HepG2 (cell line): ENCODE measurements around the gene PCSK2. TPM values are rescaled to one million over a fixed set of nuclear protein-coding genes. Genes with fewer than 3 reads are reported as not detected.

Experiments
- ATAC-seq: fragments of 200-7000 bp; cut with Tn5 transposase; 3 replicates; pipeline ENCODE4 v1.9.1; 2020; ENCODE audit warnings: mild to moderate bottlenecking, moderate library complexity
- BruUV-seq: library from RNA; stranded (reverse); fragments of 400-500 nt; replicated peaks from 2 replicates; lab custom pipeline; 2021; lab: Mats Ljungman, UMichigan
- CTCF ChIA-PET: fragments of 300-600 bp; formaldehyde crosslinking; extraction: SDS; loops from one replicate; lab custom pipeline; 2021; ENCODE audit warnings: low total read pairs, inconsistent platforms, low intra/inter-chr PET ratio; lab: Yijun Ruan, JAX
- POLR2A ChIA-PET: fragments of 350-600 bp; sonication (Branson Sonifier 250); formaldehyde crosslinking; loops from one replicate; lab custom pipeline; 2020; ENCODE audit warnings: antibody characterized with exemption, inconsistent platforms; lab: Yijun Ruan, JAX
- DNase-seq: peaks from one replicate; pipeline ENCODE4 v3.0.0-alpha.2; 2015; ENCODE audit warnings: low spot score
- FAIRE-seq: peaks from 3 replicates; lab custom pipeline; 2011; peaks lifted over from hg19 to GRCh38; lab: Jason Lieb, UNC
- H2AFZ ChIP-seq: one replicate; pipeline ENCODE4 v1.6.1; 2011; ENCODE audit warnings: low read length, inconsistent platforms
- H3K27ac ChIP-seq: fragments of 300-600 bp; 3 replicates; pipeline ENCODE4 v1.8.0; 2011; ENCODE audit warnings: mixed run types, mild to moderate bottlenecking, mixed read lengths, low read length, inconsistent platforms; ENCODE audit not compliant: insufficient read depth; ENCODE audit errors: extremely low read length
- H3K27me3 ChIP-seq, 2 experiments: fragments of 200-600 bp in 1 of 2; 2 replicates in 1 of 2; 3 replicates in 1 of 2; pipeline versions ENCODE4 v1.6.0 to v1.8.0; 2011; ENCODE audit warnings: low read length in 2 of 2, mild to moderate bottlenecking in 2 of 2, moderate library complexity in 2 of 2, inconsistent platforms in 1 of 2; ENCODE audit not compliant: insufficient read depth in 2 of 2, control insufficient read depth in 1 of 2
- H3K36me3 ChIP-seq, 2 experiments: fragments of 200-600 bp in 1 of 2; replicated peaks in 1 of 2; 2 replicates in 1 of 2; 3 replicates in 1 of 2; pipeline versions ENCODE4 v1.5.1 to v1.8.0; 2011; ENCODE audit warnings: low read length in 2 of 2, inconsistent platforms in 1 of 2; ENCODE audit not compliant: insufficient read depth in 2 of 2, control insufficient read depth in 1 of 2
- H3K4me1 ChIP-seq: 2 replicates; pipeline ENCODE4 v1.5.1; 2012; ENCODE audit warnings: low read length, inconsistent platforms; ENCODE audit not compliant: insufficient read depth
- H3K4me2 ChIP-seq: 2 replicates; pipeline ENCODE4 v1.6.0; 2011; ENCODE audit warnings: low read depth, low read length, inconsistent platforms
- H3K4me3 ChIP-seq, 3 experiments: fragments of 200-600 bp in 1 of 3; sonication (generic), shearing (Covaris generic) in 1 of 3; replicated peaks in 1 of 3; 2 replicates each; pipeline ENCODE4 v1.5.1; 2011 to 2016; ENCODE audit warnings: low read length in 3 of 3, inconsistent platforms in 2 of 3, low read depth in 2 of 3, mild to moderate bottlenecking in 2 of 3, control low read depth in 1 of 3, mixed read lengths in 1 of 3; ENCODE audit not compliant: insufficient read depth in 1 of 3
- H3K79me2 ChIP-seq: one replicate; pipeline ENCODE4 v1.6.1; 2011; ENCODE audit warnings: low read length, inconsistent platforms; ENCODE audit not compliant: insufficient read depth
- H3K9ac ChIP-seq: 2 replicates; pipeline ENCODE4 v1.6.0; 2011; ENCODE audit warnings: mild to moderate bottlenecking, low read depth, low read length, inconsistent platforms; ENCODE audit not compliant: insufficient read depth
- H3K9me3 ChIP-seq: 2 replicates; pipeline ENCODE4 v1.5.1; 2012; ENCODE audit warnings: mild to moderate bottlenecking, low read length
- H4K20me1 ChIP-seq: 2 replicates; pipeline ENCODE4 v1.6.0; 2011; ENCODE audit warnings: inconsistent platforms, mild to moderate bottlenecking, low read length, moderate library complexity; ENCODE audit not compliant: insufficient read depth
- ATM ChIP-seq: fragments of 450-650 bp; IDR thresholded peaks from 2 replicates; pipeline ENCODE4 v1.7.1; 2017; ENCODE audit warnings: mild to moderate bottlenecking, borderline replicate concordance
- CCDC6 ChIP-seq: sonication (generic); formaldehyde crosslinking; IDR thresholded peaks from 2 replicates; pipeline ENCODE4 v1.8.1; 2022; ENCODE audit warnings: mild to moderate bottlenecking, missing genetic modification reagents, moderate library complexity
- DMAP1 ChIP-seq: IDR thresholded peaks from 2 replicates; pipeline ENCODE4 v1.6.1; 2016
- DPF2 ChIP-seq: sonication (generic); formaldehyde crosslinking; IDR thresholded peaks from 2 replicates; pipeline ENCODE4 v1.4.0; 2020; ENCODE audit warnings: mild to moderate bottlenecking, low read depth, missing genetic modification reagents, borderline replicate concordance
- EZH2 ChIP-seq: conservative IDR thresholded peaks from 2 replicates; pipeline ENCODE4 v1.6.1; 2012; ENCODE audit warnings: mild to moderate bottlenecking, low read depth, low read length, moderate library complexity
- FOXA1 ChIP-seq, 2 experiments: fragments of 450-650 bp in 1 of 2; sonication (generic) in 1 of 2; formaldehyde crosslinking in 1 of 2; IDR thresholded peaks; 2 replicates each; pipeline versions ENCODE4 v1.4.0 to v1.6.1; 2016 to 2020; ENCODE audit warnings: missing genetic modification reagents in 1 of 2
- HNRNPK ChIP-seq: fragments of 200-400 bp; formaldehyde crosslinking; IDR thresholded peaks from 2 replicates; pipeline ENCODE4 v1.6.1; 2018; ENCODE audit warnings: low read length, low read depth, moderate library complexity, mild to moderate bottlenecking; ENCODE audit not compliant: poor library complexity, severe bottlenecking
- PRMT3 ChIP-seq: sonication (generic); formaldehyde crosslinking; IDR thresholded peaks from 2 replicates; pipeline ENCODE4 v1.8.1; 2022; ENCODE audit warnings: low read depth, mild to moderate bottlenecking, moderate library complexity, missing genetic modification reagents, borderline replicate concordance
- RELA ChIP-seq: sonication (generic); formaldehyde crosslinking; IDR thresholded peaks from 2 replicates; pipeline ENCODE4 v1.4.0; 2020; ENCODE audit warnings: missing genetic modification reagents
- SRY ChIP-seq: sonication (generic); formaldehyde crosslinking; IDR thresholded peaks from 2 replicates; pipeline ENCODE4 v1.8.0; 2022; ENCODE audit warnings: mild to moderate bottlenecking, missing genetic modification reagents
- YY1 ChIP-seq: IDR thresholded peaks from 2 replicates; pipeline ENCODE4 v1.6.1; 2011; ENCODE audit warnings: low read length, low read depth, moderate library complexity, mild to moderate bottlenecking; ENCODE audit not compliant: insufficient read depth, insufficient replicate concordance
- ZBTB20 ChIP-seq: sonication (generic); formaldehyde crosslinking; IDR thresholded peaks from 2 replicates; pipeline ENCODE4 v1.8.1; 2023; ENCODE audit warnings: missing genetic modification reagents, low read depth, mild to moderate bottlenecking, borderline replicate concordance
- ZFP36L2 ChIP-seq: sonication (generic); formaldehyde crosslinking; IDR thresholded peaks from 2 replicates; pipeline ENCODE4 v1.4.0; 2020; ENCODE audit warnings: missing genetic modification reagents
- ZNF10 ChIP-seq: sonication (generic); formaldehyde crosslinking; IDR thresholded peaks from 2 replicates; pipeline ENCODE4 v1.4.0; 2020; ENCODE audit warnings: mild to moderate bottlenecking, low read depth, missing genetic modification reagents, borderline replicate concordance
- ZNF446 ChIP-seq: sonication (generic); formaldehyde crosslinking; IDR thresholded peaks from 2 replicates; pipeline ENCODE4 v1.5.0; 2020; ENCODE audit warnings: mild to moderate bottlenecking, missing genetic modification reagents
- ZZZ3 ChIP-seq: sonication (generic); formaldehyde crosslinking; IDR thresholded peaks from 2 replicates; pipeline ENCODE4 v1.4.0; 2020; ENCODE audit warnings: missing genetic modification reagents, mild to moderate bottlenecking, borderline replicate concordance
- WGBS: methylation state at CpG from one replicate; pipeline ENCODE4 v1.1.6; 2017; ENCODE audit warnings: low lambda C conversion rate; 5-methylcytosine and 5-hydroxymethylcytosine counted together
- in situ Hi-C: cut with HindIII; loops from 2 replicates; pipeline ENCODE4 v1.10.0; 2017; ENCODE audit warnings: low pct_unique_long_range_greater_than_20kb; ENCODE audit not compliant: extremely low pct_ligation_motif_present
- intact Hi-C: fragments of 100-400 bp; cut with micrococcal nuclease; formaldehyde crosslinking; loops from one replicate; pipeline ENCODE4 v1.10.0; 2022; ENCODE audit not compliant: unreplicated experiment
- polyA plus RNA-seq, 8 experiments: library from polyadenylated mRNA; depleted of rRNA in 3 of 8; stranded (reverse) in 7 of 8; unstranded in 1 of 8; fragments of >200 nt; fragmentation: Illumina TruSeq in 4 of 8; extraction: Trizol in 4 of 8; gene quantifications; 2 replicates each; pipeline versions ENCODE4 v1.2.1 to v1.2.3, GENCODE V29; 2011 to 2016; ENCODE audit warnings: low read depth in 4 of 8, missing spikeins in 1 of 8, mixed read lengths in 1 of 8; ENCODE audit not compliant: insufficient read depth in 1 of 8
- total RNA-seq, 5 experiments: library from RNA; depleted of rRNA; stranded (reverse); fragments of >200 nt; fragmentation: Illumina TruSeq; extraction: Trizol; gene quantifications; 2 replicates each; pipeline ENCODE4 v1.2.3, GENCODE V29; 2016; ENCODE audit warnings: low read depth in 1 of 5
- TF ChIP-seq, protein P1 (sequence below): sonication (generic); formaldehyde crosslinking; conservative IDR thresholded peaks from 2 replicates; pipeline ENCODE4 v1.8.0; 2022; ENCODE audit warnings: low read depth, missing genetic modification reagents

The PCSK2 gene
- total and polyA plus RNA-seq, 2 of the 13 experiments (the other 11 are each of a cell fraction or from before 2014, with no cell fraction given), result not detected

DNA sequence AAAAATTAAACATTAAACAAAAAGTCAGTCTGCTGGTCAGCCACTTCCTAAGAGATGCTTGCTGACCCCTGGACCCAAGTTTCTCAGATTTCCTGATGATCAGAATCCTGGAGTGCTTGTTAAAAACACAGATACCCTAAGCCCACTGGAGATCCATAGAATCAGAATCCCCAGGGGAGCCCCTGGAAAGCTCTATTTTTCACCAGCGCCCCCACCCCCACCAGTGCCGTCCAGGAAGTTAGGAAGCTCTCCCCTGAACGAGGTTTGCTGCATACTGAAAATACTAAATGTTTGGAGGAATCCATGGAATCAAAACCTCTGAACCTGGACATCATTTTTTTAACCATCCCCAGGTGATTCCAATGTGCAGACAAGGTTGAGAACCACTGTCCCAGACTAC, 235.1 kb downstream of the PCSK2 start:
- Histone ChIP-seq H3K9ac (no peak overlapping the region), H3K4me2 (no peak overlapping the region), H3K27ac (no peak overlapping the region), H2AFZ (no peak overlapping the region), H3K36me3 (no peaks in the 10 kb centered on the region), H3K9me3 (no peaks in the 10 kb centered on the region), H3K79me2 (no peaks in the 10 kb centered on the region), H3K4me1 (no peaks in the 10 kb centered on the region), H3K4me3 (no peak overlapping the region), H3K27me3 (peaks cover under 1 to 4% of the 10 kb centered on the region in 2 experiments; a peak in 2 of 5 replicates)
- BruUV-seq, result no TSS peak
- ChIA-PET POLR2A (no interaction called here), CTCF (no interaction called here)
- no peak for ATAC-seq
- intact Hi-C loops (no loop called here), in situ Hi-C loops (no loop called here)
- no peak for DNase-seq
- FAIRE-seq, result no peak
- 7% methylated on average over 3 of the region's 3 CpGs for WGBS
- TF ChIP-seq DMAP1 (CRISPR knock-in tag) (no peak), FOXA1 (IDR thresholded peaks at IDR 0.05) (no peak), FOXA1 (CRISPR knock-in tag; IDR thresholded peaks at IDR 0.05) (no peak), SRY (CRISPR knock-in tag) (no peak), EZH2 (no peak), YY1 (no peak)
- TF ChIP-seq, all 625 proteins: peak for 0
- H4K20me1 ChIP-seq, result no peaks in the 10 kb centered on the region

DNA sequence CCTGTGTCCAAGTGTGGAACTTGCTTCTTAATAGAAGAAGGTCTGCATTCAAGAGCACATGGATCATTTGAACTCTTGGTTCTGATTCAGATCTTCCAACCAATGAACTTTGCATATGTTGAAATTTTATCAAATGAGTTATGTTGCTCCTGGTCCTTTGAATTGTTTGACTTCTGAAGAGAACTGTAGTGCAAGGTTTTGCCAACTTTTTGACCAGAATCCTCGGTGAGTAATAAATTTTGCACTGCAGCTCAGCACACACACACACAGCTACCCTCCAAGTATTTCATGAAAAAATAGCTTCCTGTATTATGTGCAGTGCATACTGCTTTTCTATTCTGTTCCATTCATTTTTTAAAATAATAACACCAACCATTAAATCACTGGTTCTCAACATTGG, 236.9 kb downstream of the PCSK2 start:
- DNase-seq (no peak), FAIRE-seq (no peak), ATAC-seq (no peak)
- no peak for TF ChIP-seq DPF2
- TF ChIP-seq ZZZ3 (CRISPR knock-in tag), result no peak
- no peak for TF ChIP-seq PRMT3 (CRISPR knock-in tag)
- TF ChIP-seq ZNF446 (CRISPR knock-in tag), result no peak
- no peak for TF ChIP-seq HNRNPK
- TF ChIP-seq, protein P1, sequence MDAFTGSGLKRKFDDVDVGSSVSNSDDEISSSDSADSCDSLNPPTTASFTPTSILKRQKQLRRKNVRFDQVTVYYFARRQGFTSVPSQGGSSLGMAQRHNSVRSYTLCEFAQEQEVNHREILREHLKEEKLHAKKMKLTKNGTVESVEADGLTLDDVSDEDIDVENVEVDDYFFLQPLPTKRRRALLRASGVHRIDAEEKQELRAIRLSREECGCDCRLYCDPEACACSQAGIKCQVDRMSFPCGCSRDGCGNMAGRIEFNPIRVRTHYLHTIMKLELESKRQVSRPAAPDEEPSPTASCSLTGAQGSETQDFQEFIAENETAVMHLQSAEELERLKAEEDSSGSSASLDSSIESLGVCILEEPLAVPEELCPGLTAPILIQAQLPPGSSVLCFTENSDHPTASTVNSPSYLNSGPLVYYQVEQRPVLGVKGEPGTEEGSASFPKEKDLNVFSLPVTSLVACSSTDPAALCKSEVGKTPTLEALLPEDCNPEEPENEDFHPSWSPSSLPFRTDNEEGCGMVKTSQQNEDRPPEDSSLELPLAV (CRISPR knock-in tag), result no peak
- TF ChIP-seq RELA (CRISPR knock-in tag), result no peak
- TF ChIP-seq ZFP36L2 (CRISPR knock-in tag), result no peak
- TF ChIP-seq ZBTB20 (CRISPR knock-in tag), result no peak
- no peak for TF ChIP-seq ZNF10 (CRISPR knock-in tag)
- TF ChIP-seq CCDC6, result no peak
- no peak for TF ChIP-seq ATM
- H3K27me3 ChIP-seq, result peaks cover 2 to 5% of the 10 kb centered on the region in 2 experiments; a peak in 3 of 5 replicates
- H3K36me3 ChIP-seq, result no peaks in the 10 kb centered on the region
- H2AFZ ChIP-seq, result no peak overlapping the region
- no peaks in the 10 kb centered on the region for H4K20me1 ChIP-seq
- no peak overlapping the region for H3K9ac ChIP-seq
- ChIA-PET CTCF (no interaction called here), POLR2A (no interaction called here)
- H3K4me2 ChIP-seq, result no peak overlapping the region
- no peak overlapping the region for H3K4me3 ChIP-seq
- H3K79me2 ChIP-seq, result no peaks in the 10 kb centered on the region
- BruUV-seq, result no TSS peak
- H3K27ac ChIP-seq, result no peak overlapping the region
- no peaks in the 10 kb centered on the region for H3K9me3 ChIP-seq
- intact Hi-C loops, result no loop called here
- WGBS, result 0% methylated on average over 1 of the region's 1 CpG
- in situ Hi-C loops, result no loop called here
- no peaks in the 10 kb centered on the region for H3K4me1 ChIP-seq
